Measurements from ENCODE around the gene UQCRQ. TPM values are rescaled to one million over a fixed set of nuclear protein-coding genes. Genes with fewer than 3 reads are reported as not detected.

UQCRQ gene
- total RNA-seq, 1 donor: 76.0 TPM

GRCh38 chr5:132829742-132830435, 36.6 kb upstream of the UQCRQ start:
- Histone ChIP-seq H3K27ac (ENCODE audit: low read depth, low read length) (peak overlapping the region; percentile 56), H3K4me3 (ENCODE audit: insufficient read depth, low read length) (peak overlapping the region; percentile 85), H3K79me2 (ENCODE audit: insufficient read depth, low read length) (peaks cover 16% of the 10 kb centered on the region), H4K20me1 (ENCODE audit: insufficient read depth, low read length) (peaks cover 11% of the 10 kb centered on the region), H3K9me3 (ENCODE audit: low read depth, low read length) (no peaks in the 10 kb centered on the region), H2AFZ (ENCODE audit: low read length) (peak overlapping the region; percentile 86), H3K27me3 (ENCODE audit: insufficient read depth, low read length) (no peaks in the 10 kb centered on the region), H3K36me3 (ENCODE audit: insufficient read depth, low read length) (peaks cover 3% of the 10 kb centered on the region), H3K4me2 (ENCODE audit: insufficient read depth, low read length) (peak overlapping the region; percentile 90), H3K4me1 (ENCODE audit: insufficient read depth, low read length) (peaks cover 6% of the 10 kb centered on the region)
- DNase-seq (ENCODE audit: insufficient read length, low spot score, missing footprints): peak; percentile 100
- TF ChIP-seq, protein P1, sequence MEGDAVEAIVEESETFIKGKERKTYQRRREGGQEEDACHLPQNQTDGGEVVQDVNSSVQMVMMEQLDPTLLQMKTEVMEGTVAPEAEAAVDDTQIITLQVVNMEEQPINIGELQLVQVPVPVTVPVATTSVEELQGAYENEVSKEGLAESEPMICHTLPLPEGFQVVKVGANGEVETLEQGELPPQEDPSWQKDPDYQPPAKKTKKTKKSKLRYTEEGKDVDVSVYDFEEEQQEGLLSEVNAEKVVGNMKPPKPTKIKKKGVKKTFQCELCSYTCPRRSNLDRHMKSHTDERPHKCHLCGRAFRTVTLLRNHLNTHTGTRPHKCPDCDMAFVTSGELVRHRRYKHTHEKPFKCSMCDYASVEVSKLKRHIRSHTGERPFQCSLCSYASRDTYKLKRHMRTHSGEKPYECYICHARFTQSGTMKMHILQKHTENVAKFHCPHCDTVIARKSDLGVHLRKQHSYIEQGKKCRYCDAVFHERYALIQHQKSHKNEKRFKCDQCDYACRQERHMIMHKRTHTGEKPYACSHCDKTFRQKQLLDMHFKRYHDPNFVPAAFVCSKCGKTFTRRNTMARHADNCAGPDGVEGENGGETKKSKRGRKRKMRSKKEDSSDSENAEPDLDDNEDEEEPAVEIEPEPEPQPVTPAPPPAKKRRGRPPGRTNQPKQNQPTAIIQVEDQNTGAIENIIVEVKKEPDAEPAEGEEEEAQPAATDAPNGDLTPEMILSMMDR (IDR thresholded peaks at IDR 0.05; ENCODE audit: extremely low read depth, low read depth, low read length): peak; percentile 78

DNA sequence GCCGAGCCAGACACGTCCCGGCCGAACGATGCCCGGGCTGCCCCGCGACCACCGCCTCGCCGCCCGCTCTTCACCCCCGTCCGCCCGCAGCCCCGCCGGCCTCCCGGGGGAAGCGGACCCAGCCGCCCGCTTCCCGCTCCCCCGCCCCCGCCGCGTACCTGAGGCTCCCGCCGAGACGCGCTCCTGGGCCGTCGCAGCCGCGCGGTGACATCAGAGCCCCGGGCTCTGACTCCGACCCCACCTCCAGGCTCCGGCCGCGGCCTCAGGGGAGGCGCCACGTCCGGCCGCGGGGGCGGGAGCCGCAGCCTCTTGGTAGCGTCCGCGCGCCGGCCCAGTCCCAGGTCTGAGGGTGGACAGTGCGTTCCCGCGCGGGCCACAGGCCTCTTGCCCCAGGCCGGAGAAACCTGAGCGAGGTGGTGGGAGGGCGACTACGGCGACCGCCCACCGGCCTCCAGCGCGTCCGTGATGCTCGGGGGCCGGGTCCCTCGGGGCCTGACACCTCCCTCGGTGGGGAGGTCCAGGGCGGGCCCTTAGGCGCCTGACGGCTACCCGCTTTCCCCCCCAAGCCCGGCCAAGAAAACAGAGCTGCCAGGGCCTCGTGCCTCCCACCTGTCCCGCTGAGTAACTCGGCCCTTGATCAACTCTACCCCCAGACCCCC, 35.9 kb upstream of the UQCRQ start, which contains the start of gene SHROOM1:
SHROOM1 (minus strand) TSS at position 212 of the 659 bp plus-strand sequence. CDS start 4,507 bp downstream, outside the sequence.
- TF ChIP-seq, protein P1 (IDR thresholded peaks at IDR 0.05; ENCODE audit: extremely low read depth, low read depth, low read length): no peak
- H3K4me2 ChIP-seq (ENCODE audit: insufficient read depth, low read length): peak within 1 kb of the TSS; percentile 90
- H4K20me1 ChIP-seq (ENCODE audit: insufficient read depth, low read length): peaks cover 11% of the 10 kb centered on the region
- peaks cover 6% of the 10 kb centered on the region for H3K4me1 ChIP-seq (ENCODE audit: insufficient read depth, low read length)
- H3K27ac ChIP-seq (ENCODE audit: low read depth, low read length): peak within 1 kb of the TSS; percentile 56
- H3K4me3 ChIP-seq (ENCODE audit: insufficient read depth, low read length): peak within 1 kb of the TSS; percentile 85
- H3K9me3 ChIP-seq (ENCODE audit: low read depth, low read length): no peaks in the 10 kb centered on the region
- peaks cover 16% of the 10 kb centered on the region for H3K79me2 ChIP-seq (ENCODE audit: insufficient read depth, low read length)
- H3K36me3 ChIP-seq (ENCODE audit: insufficient read depth, low read length): no peaks in the 10 kb centered on the region
- H3K27me3 ChIP-seq (ENCODE audit: insufficient read depth, low read length): no peaks in the 10 kb centered on the region
- peak; percentile 98 for DNase-seq (ENCODE audit: insufficient read length, low spot score, missing footprints)
- H2AFZ ChIP-seq (ENCODE audit: low read length): peak within 1 kb of the TSS; percentile 86

- Histone ChIP-seq H3K27me3 (ENCODE audit: insufficient read depth, low read length) (no peaks in the 10 kb centered on the region), H3K36me3 (ENCODE audit: insufficient read depth, low read length) (no peaks in the 10 kb centered on the region), H3K27ac (ENCODE audit: low read depth, low read length) (no peak overlapping the region), H3K4me2 (ENCODE audit: insufficient read depth, low read length) (peak overlapping the region; percentile 90), H2AFZ (ENCODE audit: low read length) (peak overlapping the region; percentile 68), H4K20me1 (ENCODE audit: insufficient read depth, low read length) (peaks cover 11% of the 10 kb centered on the region), H3K79me2 (ENCODE audit: insufficient read depth, low read length) (peaks cover 16% of the 10 kb centered on the region), H3K9me3 (ENCODE audit: low read depth, low read length) (no peaks in the 10 kb centered on the region), H3K4me3 (ENCODE audit: insufficient read depth, low read length) (peak overlapping the region; percentile 85), H3K4me1 (ENCODE audit: insufficient read depth, low read length) (peaks cover 6% of the 10 kb centered on the region)
- peak; percentile 70 for DNase-seq (ENCODE audit: insufficient read length, low spot score, missing footprints)
- TF ChIP-seq, protein P1 (IDR thresholded peaks at IDR 0.05; ENCODE audit: extremely low read depth, low read depth, low read length): no peak
Measured at GRCh38 chr5:132831095-132831860, 35.2 kb upstream of the UQCRQ start.
